ENCODE measurements around the gene RBBP4.

RBBP4 gene

DNA sequence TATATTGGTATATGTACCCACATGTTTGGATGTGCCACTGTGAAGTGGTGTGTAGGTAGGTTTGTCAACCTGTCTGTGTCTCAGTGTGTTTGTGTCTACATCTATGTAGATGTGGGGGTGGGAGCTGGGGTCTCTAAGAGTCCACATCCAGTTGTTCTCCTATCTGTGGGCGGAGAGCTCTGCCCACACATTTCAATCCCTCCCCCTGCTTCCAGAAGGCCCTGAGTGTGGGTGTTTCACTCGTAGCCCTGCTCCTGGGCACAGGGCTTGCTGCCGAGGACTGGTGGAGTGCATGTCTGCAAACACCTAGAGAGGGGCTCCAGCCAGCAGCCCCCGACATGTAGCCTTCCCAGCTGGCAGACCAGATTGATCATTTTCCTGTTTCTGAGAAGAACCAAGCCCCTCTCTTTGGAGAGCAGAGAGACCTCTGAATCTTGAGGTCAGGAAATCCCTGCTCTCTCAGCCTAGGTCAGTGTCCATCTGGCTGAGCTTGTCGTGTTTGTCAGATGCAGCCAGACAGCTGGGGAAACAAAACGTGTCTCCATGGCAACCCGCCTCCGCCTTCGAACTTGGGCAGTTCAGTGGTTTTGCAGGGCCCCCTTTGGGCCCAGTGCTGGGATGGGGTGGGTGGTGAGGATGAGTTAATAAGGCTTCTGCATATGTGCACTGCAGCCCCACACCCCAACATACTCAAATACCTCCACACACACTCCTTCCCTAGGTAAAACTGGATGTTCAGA lies 82.7 kb downstream of the RBBP4 start:
- no peaks in the 10 kb centered on the region for H3K4me1 ChIP-seq (ENCODE audit: control insufficient read depth, insufficient read depth, low read length)
- H3K9me3 ChIP-seq (ENCODE audit: control insufficient read depth, insufficient read depth, low read depth, low read length) = no peaks in the 10 kb centered on the region
- H3K36me3 ChIP-seq (ENCODE audit: control insufficient read depth in 2 of 2, insufficient read depth in 1 of 2, low read length in 2 of 2) = no peaks in the 10 kb centered on the region
- ChIA-PET CTCF (interaction anchor here (0.7 to 1.4 kb wide), 3 partner anchors 20 to 93 kb away, joined by 3 to 6 read pairs (median 4); no protein-coding TSS in a partner anchor), POLR2A (interaction anchor here (0.7 kb wide), 1 partner anchor 37 kb away, joined by 3 read pairs; no protein-coding TSS in a partner anchor)
- H3K4me3 ChIP-seq (ENCODE audit: low read depth, low read length) = no peak overlapping the region
- TF ChIP-seq ZNF768 (tag by site-specific recombination; IDR thresholded peaks at IDR 0.05) (no peak), ZNF398 (tag by site-specific recombination; IDR thresholded peaks at IDR 0.05) (no peak), EGR2 (tag by site-specific recombination; IDR thresholded peaks at IDR 0.05; ENCODE audit: low read depth) (peak; percentile 92), ZFHX2 (tag by site-specific recombination; conservative IDR thresholded peaks at IDR 0.05) (peak; percentile 95)
- no peak overlapping the region for H3K27ac ChIP-seq (ENCODE audit: extremely low read depth, low read depth, low read length)

All from HEK293 (cell line).